ENCODE measurements around the gene PARD6A. TPM values are rescaled to one million over a fixed set of nuclear protein-coding genes. Genes with fewer than 3 reads are reported as not detected.

Gene PARD6A
- total and polyA plus RNA-seq, 2 of the 13 experiments (the other 11 are each of a cell fraction or from before 2014, with no cell fraction given) = 3.5 to 4.3 TPM

GRCh38 chr16:67655363-67655762 is 5.4 kb upstream of the PARD6A start:
- H3K79me2 ChIP-seq (ENCODE audit: insufficient read depth, low read length) = peaks cover 11% of the 10 kb centered on the region
- DNase-seq (ENCODE audit: low spot score) (no peak), ATAC-seq (no peak), FAIRE-seq (no peak)
- no peaks in the 10 kb centered on the region for H3K9me3 ChIP-seq (ENCODE audit: low read length)
- ChIA-PET POLR2A (interaction anchor here (1.0 kb wide), 1 partner anchor 93 kb away, joined by 3 read pairs; the partner anchor contains the start of gene CTCF), CTCF (ENCODE audit: low intra/inter-chr PET ratio, low total read pairs) (no interaction called here)
- H3K27ac ChIP-seq (ENCODE audit: extremely low read length, insufficient read depth, low read length) = no peak overlapping the region
- TF ChIP-seq ZNF749 (CRISPR knock-in tag; IDR thresholded peaks at IDR 0.05; ENCODE audit: borderline replicate concordance) (no peak), ZNF292 (CRISPR knock-in tag; IDR thresholded peaks at IDR 0.05; ENCODE audit: borderline replicate concordance, low read depth) (no peak), ZFP1 (CRISPR knock-in tag; IDR thresholded peaks at IDR 0.05) (no peak), ZBTB42 (CRISPR knock-in tag; IDR thresholded peaks at IDR 0.05) (no peak), PCBP1 (IDR thresholded peaks at IDR 0.05; ENCODE audit: borderline replicate concordance, low read depth, low read length) (no peak), STAT5B (CRISPR knock-in tag; IDR thresholded peaks at IDR 0.05) (no peak), SATB2 (CRISPR knock-in tag; IDR thresholded peaks at IDR 0.05) (no peak), CBX1 (IDR thresholded peaks at IDR 0.05; ENCODE audit: low read depth) (no peak), RBAK (CRISPR knock-in tag; IDR thresholded peaks at IDR 0.05) (no peak), PAXIP1 (CRISPR knock-in tag; conservative IDR thresholded peaks at IDR 0.05) (no peak), SNRNP70 (IDR thresholded peaks at IDR 0.05; ENCODE audit: low read depth, low read length) (no peak), ZNF510 (CRISPR knock-in tag; IDR thresholded peaks at IDR 0.05; ENCODE audit: low read depth) (no peak), ZNF44 (CRISPR knock-in tag; IDR thresholded peaks at IDR 0.05) (no peak), MAF1 (CRISPR knock-in tag; IDR thresholded peaks at IDR 0.05; ENCODE audit: borderline replicate concordance) (no peak), PRDM15 (CRISPR knock-in tag; IDR thresholded peaks at IDR 0.05) (no peak), DR1 (CRISPR knock-in tag; IDR thresholded peaks at IDR 0.05) (no peak)
- 79% methylated on average over 4 of the region's 4 CpGs for WGBS (ENCODE audit: low lambda C conversion rate)
- no peak overlapping the region for H3K4me2 ChIP-seq (ENCODE audit: low read depth, low read length)
- H3K36me3 ChIP-seq (replicated peaks in 1 of 2; ENCODE audit: control insufficient read depth in 1 of 2, insufficient read depth in 2 of 2, low read length in 2 of 2) = peaks cover 6 to 10% of the 10 kb centered on the region in 2 experiments; a peak in 3 of 5 replicates
- peaks cover 21% of the 10 kb centered on the region for H3K4me1 ChIP-seq (ENCODE audit: insufficient read depth, low read length)
- H4K20me1 ChIP-seq (ENCODE audit: insufficient read depth, low read length) = peaks cover 14% of the 10 kb centered on the region
- H3K4me3 ChIP-seq (replicated peaks in 1 of 3; ENCODE audit: insufficient read depth in 1 of 3, low read depth in 2 of 3, low read length in 3 of 3) = no peak overlapping the region
- H2AFZ ChIP-seq (ENCODE audit: low read length) = no peak overlapping the region
- intact Hi-C loops (cut with micrococcal nuclease; ENCODE audit: unreplicated experiment) (no loop called here), in situ Hi-C loops (cut with HindIII; ENCODE audit: extremely low pct_ligation_motif_present, low pct_unique_long_range_greater_than_20kb) (no loop called here)
- no peak overlapping the region for H3K9ac ChIP-seq (ENCODE audit: insufficient read depth, low read depth, low read length)
- no TSS peak for BruUV-seq (replicated peaks)
- peaks cover 0 to 36% of the 10 kb centered on the region in 2 experiments for H3K27me3 ChIP-seq (ENCODE audit: control insufficient read depth in 1 of 2, insufficient read depth in 2 of 2, low read length in 2 of 2)

All from HepG2 (cell line).